22Rv1 (cell line): ENCODE data around the gene ATP2B2.
"Not testable (repeated sequence)": the region's sequence is repeated elsewhere in the genome, so short reads cannot be mapped to it uniquely, and the experiment has no call there.

Source experiments
- ZFX ChIP-seq: fragments of 450-650 bp; IDR thresholded peaks from 2 replicates; pipeline ENCODE4 v1.6.1; 2017; ENCODE audit warnings: antibody characterized with exemption, borderline replicate concordance
- TF ChIP-seq, protein P1 (sequence below): fragments of 450-650 bp; IDR thresholded peaks from 2 replicates; pipeline ENCODE4 v1.5.1; 2017; ENCODE audit warnings: mild to moderate bottlenecking

DNA sequence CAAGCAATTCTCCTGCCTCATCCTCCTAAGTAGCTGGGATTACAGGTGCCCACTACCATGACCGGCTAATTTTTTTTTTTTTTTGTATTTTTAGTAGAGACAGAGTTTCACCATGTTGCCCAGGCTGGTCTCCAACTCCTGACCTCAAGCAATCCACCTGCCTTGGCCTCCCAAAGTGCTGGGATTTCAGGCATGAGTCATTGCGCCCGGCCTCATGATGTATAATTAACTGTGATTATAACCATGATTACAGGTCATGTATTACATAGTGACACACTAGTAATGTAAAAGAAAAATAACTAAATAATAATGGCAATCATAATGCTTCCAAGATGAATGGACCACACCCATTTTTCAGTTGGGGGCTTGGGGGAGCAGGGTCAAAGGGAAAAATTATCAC is 122.9 kb downstream of the ATP2B2 start:
- TF ChIP-seq, protein P1, sequence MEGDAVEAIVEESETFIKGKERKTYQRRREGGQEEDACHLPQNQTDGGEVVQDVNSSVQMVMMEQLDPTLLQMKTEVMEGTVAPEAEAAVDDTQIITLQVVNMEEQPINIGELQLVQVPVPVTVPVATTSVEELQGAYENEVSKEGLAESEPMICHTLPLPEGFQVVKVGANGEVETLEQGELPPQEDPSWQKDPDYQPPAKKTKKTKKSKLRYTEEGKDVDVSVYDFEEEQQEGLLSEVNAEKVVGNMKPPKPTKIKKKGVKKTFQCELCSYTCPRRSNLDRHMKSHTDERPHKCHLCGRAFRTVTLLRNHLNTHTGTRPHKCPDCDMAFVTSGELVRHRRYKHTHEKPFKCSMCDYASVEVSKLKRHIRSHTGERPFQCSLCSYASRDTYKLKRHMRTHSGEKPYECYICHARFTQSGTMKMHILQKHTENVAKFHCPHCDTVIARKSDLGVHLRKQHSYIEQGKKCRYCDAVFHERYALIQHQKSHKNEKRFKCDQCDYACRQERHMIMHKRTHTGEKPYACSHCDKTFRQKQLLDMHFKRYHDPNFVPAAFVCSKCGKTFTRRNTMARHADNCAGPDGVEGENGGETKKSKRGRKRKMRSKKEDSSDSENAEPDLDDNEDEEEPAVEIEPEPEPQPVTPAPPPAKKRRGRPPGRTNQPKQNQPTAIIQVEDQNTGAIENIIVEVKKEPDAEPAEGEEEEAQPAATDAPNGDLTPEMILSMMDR = not testable (repeated sequence)
- TF ChIP-seq ZFX = not testable (repeated sequence)
